ENCODE data around the gene ADRA1B. TPM values are rescaled to one million over a fixed set of nuclear protein-coding genes. Genes with fewer than 3 reads are reported as not detected.
"Not testable (repeated sequence)": the region's sequence is repeated elsewhere in the genome, so short reads cannot be mapped to it uniquely, and the experiment has no call there.

Gene ADRA1B
- polyA plus RNA-seq, 2 of the 4 experiments (the other 2 are of a cell fraction) = 4.4 to 8.5 TPM

- TF ChIP-seq ZNF302 (CRISPR knock-in tag; IDR thresholded peaks at IDR 0.05) (no peak), ZFP36 (IDR thresholded peaks at IDR 0.05; ENCODE audit: borderline replicate concordance, partially characterized antibody) (no peak), ZSCAN20 (CRISPR knock-in tag; IDR thresholded peaks at IDR 0.05) (no peak), NFE2L2 (conservative IDR thresholded peaks at IDR 0.05; ENCODE audit: low read length) (no peak), KDM5A (IDR thresholded peaks at IDR 0.05) (no peak), HDAC2 (IDR thresholded peaks at IDR 0.05) (no peak), ZC3H11A (IDR thresholded peaks at IDR 0.05) (no peak), JUNB (IDR thresholded peaks at IDR 0.05) (no peak)
These were observed 45.9 kb downstream of the ADRA1B start (continued) for GRCh38 chr5:159962214-159962613.

- DNase-seq (ENCODE audit: low read depth in 1 of 2, low spot score in 1 of 2) = no peak
- Histone ChIP-seq H3K27ac (no peak overlapping the region), H3K9me3 (no peaks in the 10 kb centered on the region), H3K4me1 (peaks cover 11% of the 10 kb centered on the region), H3K4me3 (no peak overlapping the region), H3K4me2 (no peak overlapping the region)
- POLR2A ChIA-PET = no interaction called here
- ATAC-seq = no peak
- TF ChIP-seq FOSB (CRISPR knock-in tag; IDR thresholded peaks at IDR 0.05) (no peak), BCL3 (IDR thresholded peaks at IDR 0.05) (no peak), PHF8 (IDR thresholded peaks at IDR 0.05; ENCODE audit: borderline replicate concordance, low read depth) (no peak), KDM5A (IDR thresholded peaks at IDR 0.05) (no peak), POLR2A (IDR thresholded peaks at IDR 0.05; ENCODE audit: low read length) (no peak), HDAC2 (IDR thresholded peaks at IDR 0.05) (no peak), HOXB13 (CRISPR knock-in tag; IDR thresholded peaks at IDR 0.05; ENCODE audit: low read depth) (no peak)
- TF ChIP-seq, protein P1, sequence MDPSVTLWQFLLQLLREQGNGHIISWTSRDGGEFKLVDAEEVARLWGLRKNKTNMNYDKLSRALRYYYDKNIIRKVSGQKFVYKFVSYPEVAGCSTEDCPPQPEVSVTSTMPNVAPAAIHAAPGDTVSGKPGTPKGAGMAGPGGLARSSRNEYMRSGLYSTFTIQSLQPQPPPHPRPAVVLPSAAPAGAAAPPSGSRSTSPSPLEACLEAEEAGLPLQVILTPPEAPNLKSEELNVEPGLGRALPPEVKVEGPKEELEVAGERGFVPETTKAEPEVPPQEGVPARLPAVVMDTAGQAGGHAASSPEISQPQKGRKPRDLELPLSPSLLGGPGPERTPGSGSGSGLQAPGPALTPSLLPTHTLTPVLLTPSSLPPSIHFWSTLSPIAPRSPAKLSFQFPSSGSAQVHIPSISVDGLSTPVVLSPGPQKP (IDR thresholded peaks at IDR 0.05; ENCODE audit: low read depth, low read length) = no peak
- TF ChIP-seq, protein P2, sequence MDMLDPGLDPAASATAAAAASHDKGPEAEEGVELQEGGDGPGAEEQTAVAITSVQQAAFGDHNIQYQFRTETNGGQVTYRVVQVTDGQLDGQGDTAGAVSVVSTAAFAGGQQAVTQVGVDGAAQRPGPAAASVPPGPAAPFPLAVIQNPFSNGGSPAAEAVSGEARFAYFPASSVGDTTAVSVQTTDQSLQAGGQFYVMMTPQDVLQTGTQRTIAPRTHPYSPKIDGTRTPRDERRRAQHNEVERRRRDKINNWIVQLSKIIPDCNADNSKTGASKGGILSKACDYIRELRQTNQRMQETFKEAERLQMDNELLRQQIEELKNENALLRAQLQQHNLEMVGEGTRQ (IDR thresholded peaks at IDR 0.05) = no peak
- no peak for FAIRE-seq
- WGBS (ENCODE audit: missing lambda C conversion rate) = 83% methylated on average over 6 of the region's 6 CpGs
- CTCF ChIA-PET = interaction anchor here (0.8 to 1.9 kb wide), 7 partner anchors 16 to 522 kb away, joined by 3 to 8 read pairs (median 3); no protein-coding TSS in a partner anchor
These were observed 47.7 kb downstream of the ADRA1B start for GRCh38 chr5:159963935-159964334.

- no peak for FAIRE-seq
- WGBS (ENCODE audit: missing lambda C conversion rate) = 72% methylated on average over 12 of the region's 12 CpGs
- Histone ChIP-seq H3K27ac (no peak overlapping the region), H3K9me3 (no peaks in the 10 kb centered on the region), H3K4me3 (no peak overlapping the region), H3K4me1 (peaks cover 9% of the 10 kb centered on the region; the same call in 2 of the 3 replicates), H3K4me2 (no peak overlapping the region)
- TF ChIP-seq CTCF (IDR thresholded peaks at IDR 0.05) = peak; percentile 38
- TF ChIP-seq RAD21 (conservative IDR thresholded peaks at IDR 0.05 in 1 of 2, IDR thresholded peaks at IDR 0.05 in 1 of 2) = peak; percentile 67 to 73
- peak; percentile 62 for TF ChIP-seq SMC3 (IDR thresholded peaks at IDR 0.05)
- no peak for TF ChIP-seq JUN (IDR thresholded peaks at IDR 0.05)
- DNase-seq (ENCODE audit: low read depth in 1 of 2, low spot score in 1 of 2) = peak; percentile 36 to 45
- CTCF ChIA-PET = interaction anchor here (0.5 to 1.9 kb wide), 7 partner anchors 21 to 521 kb away, joined by 3 to 8 read pairs (median 3); no protein-coding TSS in a partner anchor
- peak; percentile 55 to 88; a peak in 3 of 6 replicates for ATAC-seq
- POLR2A ChIA-PET = no interaction called here
These were observed 49.0 kb downstream of the ADRA1B start for GRCh38 chr5:159965031-159965837.

GRCh38 chr5:159965838-159966128 is 49.5 kb downstream of the ADRA1B start:
- DNase-seq (ENCODE audit: low read depth in 1 of 2, low spot score in 1 of 2); H3K27ac ChIP-seq; POLR2A ChIA-PET; H3K4me2 ChIP-seq; H3K9me3 ChIP-seq; H3K4me3 ChIP-seq; ATAC-seq; FAIRE-seq: not testable (repeated sequence)
- peaks cover 14% of the 10 kb centered on the region for H3K4me1 ChIP-seq
- CTCF ChIA-PET = interaction anchor here (0.8 to 1.9 kb wide), 2 partner anchors 51 to 520 kb away, joined by 3 to 8 read pairs; no protein-coding TSS in a partner anchor
- WGBS (ENCODE audit: missing lambda C conversion rate) = 86% methylated on average over 4 of the region's 4 CpGs

All from A549 (cell line).